A549 (cell line): Measurements from ENCODE around the gene PRTG. TPM values are rescaled to one million over a fixed set of nuclear protein-coding genes. Genes with fewer than 3 reads are reported as not detected.

Source experiments
- ATAC-seq, 2 experiments: fragments of 200-7000 bp in 1 of 2; fragments of >200 bp in 1 of 2; cut with Nextera tagmentation in 1 of 2; cut with Tn5 transposase in 1 of 2; 3 replicates each; pipeline versions ENCODE4 v1.8.0 to v1.9.1; 2018 to 2020; ENCODE audit warnings: mild to moderate bottlenecking in 1 of 2, moderate library complexity in 1 of 2
- CTCF ChIA-PET: fragments of 300-600 bp; sonication (Branson Sonifier 250); formaldehyde crosslinking; extraction: SDS; loops from one replicate; lab custom pipeline; 2021; ENCODE audit warnings: antibody characterized with exemption, inconsistent platforms; lab: Yijun Ruan, JAX
- POLR2A ChIA-PET: fragments of 350-600 bp; formaldehyde crosslinking; extraction: SDS; loops from one replicate; lab custom pipeline; 2021; ENCODE audit warnings: antibody characterized with exemption, inconsistent platforms; lab: Yijun Ruan, JAX
- DNase-seq, 2 experiments: peaks; one replicate each; pipeline versions ENCODE4 v3.0.0 to v3.0.0-alpha.2; 2011 to 2016; ENCODE audit warnings: low read depth in 1 of 2, low spot score in 1 of 2
- FAIRE-seq: peaks from 2 replicates; lab custom pipeline; 2011; peaks lifted over from hg19 to GRCh38; lab: Jason Lieb, UNC
- H3K27ac ChIP-seq, 2 experiments: fragments of >200 bp; sonication (Bioruptor Twin); formaldehyde crosslinking; 3 replicates each; pipeline ENCODE4 v1.5.1; 2016 to 2017
- H3K4me1 ChIP-seq: fragments of >200 bp; sonication (Bioruptor Twin); formaldehyde crosslinking; 3 replicates; pipeline ENCODE4 v1.6.1; 2016
- H3K4me2 ChIP-seq: fragments of >200 bp; sonication (Bioruptor Twin); formaldehyde crosslinking; 3 replicates; pipeline ENCODE4 v1.6.1; 2016
- H3K4me3 ChIP-seq: fragments of >200 bp; sonication (Bioruptor Twin); formaldehyde crosslinking; 3 replicates; pipeline ENCODE4 v1.5.1; 2016
- H3K9me3 ChIP-seq: fragments of >200 bp; sonication (Bioruptor Twin); formaldehyde crosslinking; 3 replicates; pipeline ENCODE4 v1.6.1; 2016
- CEBPB ChIP-seq, 2 experiments: fragments of >200 bp in 1 of 2; sonication (Bioruptor Twin) in 1 of 2; formaldehyde crosslinking in 1 of 2; IDR thresholded peaks; 2 replicates each; pipeline ENCODE4 v1.6.1; 2012 to 2016
- CHD4 ChIP-seq: fragments of 200-600 bp; sonication (generic); IDR thresholded peaks from 2 replicates; pipeline ENCODE4 v1.6.1; 2016; ENCODE audit warnings: antibody characterized with exemption, mild to moderate bottlenecking, borderline replicate concordance
- EHMT2 ChIP-seq: fragments of 200-600 bp; sonication (generic); IDR thresholded peaks from 2 replicates; pipeline ENCODE4 v1.6.1; 2016; ENCODE audit warnings: antibody characterized with exemption, low read depth, mild to moderate bottlenecking, moderate library complexity
- ESRRA ChIP-seq: fragments of 150-350 bp; IDR thresholded peaks from 2 replicates; pipeline ENCODE4 v1.6.1; 2014; ENCODE audit warnings: mild to moderate bottlenecking, low read length, borderline replicate concordance
- FOSB ChIP-seq: fragments of 250-450 bp; sonication (Bioruptor Pico); IDR thresholded peaks from 2 replicates; pipeline ENCODE4 v1.5.0; 2020; ENCODE audit warnings: mild to moderate bottlenecking, moderate library complexity
- HDAC2 ChIP-seq: fragments of 200-600 bp; sonication (generic); IDR thresholded peaks from 2 replicates; pipeline ENCODE4 v1.6.1; 2016
- HOXB5 ChIP-seq: fragments of 250-450 bp; sonication (Bioruptor Pico); IDR thresholded peaks from 2 replicates; pipeline ENCODE4 v1.5.0; 2020; ENCODE audit warnings: mild to moderate bottlenecking, moderate library complexity
- JUNB ChIP-seq: fragments of >200 bp; sonication (Bioruptor Twin); formaldehyde crosslinking; IDR thresholded peaks from 2 replicates; pipeline ENCODE4 v1.6.1; 2016
- KDM1A ChIP-seq: fragments of 200-600 bp; sonication (generic); IDR thresholded peaks from 2 replicates; pipeline ENCODE4 v1.6.1; 2016; ENCODE audit warnings: low read depth, mild to moderate bottlenecking
- KDM5A ChIP-seq: fragments of 200-600 bp; sonication (generic); IDR thresholded peaks from 2 replicates; pipeline ENCODE4 v1.6.1; 2016; ENCODE audit warnings: antibody characterized with exemption, mild to moderate bottlenecking
- MAFK ChIP-seq: fragments of 450-650 bp; IDR thresholded peaks from 2 replicates; pipeline ENCODE4 v1.6.1; 2014; ENCODE audit not compliant: partially characterized antibody
- MAZ ChIP-seq: fragments of 150-350 bp; IDR thresholded peaks from 2 replicates; pipeline ENCODE4 v1.6.1; 2014; ENCODE audit warnings: antibody characterized with exemption, low read depth, low read length, borderline replicate concordance
- MYC ChIP-seq: IDR thresholded peaks from 2 replicates; pipeline ENCODE4 v1.6.1; 2012; ENCODE audit warnings: mild to moderate bottlenecking, inconsistent platforms, low read length, improper control_type of control experiment, borderline replicate concordance
- NFE2L2 ChIP-seq: fragments of 150-350 bp; conservative IDR thresholded peaks from 2 replicates; pipeline ENCODE4 v1.6.1; 2014; ENCODE audit warnings: low read length
- POLR2AphosphoS2 ChIP-seq: conservative IDR thresholded peaks from 2 replicates; pipeline ENCODE4 v1.6.1; 2012; ENCODE audit warnings: low read length, improper control_type of control experiment, inconsistent platforms
- RARB ChIP-seq: fragments of 250-450 bp; sonication (Bioruptor Pico); IDR thresholded peaks from 2 replicates; pipeline ENCODE4 v1.8.0; 2021; ENCODE audit warnings: mild to moderate bottlenecking, moderate library complexity
- RFX5 ChIP-seq: fragments of 450-650 bp; IDR thresholded peaks from 2 replicates; pipeline ENCODE4 v1.7.1; 2014; ENCODE audit warnings: antibody characterized with exemption, mild to moderate bottlenecking, moderate library complexity
- RNF2 ChIP-seq: fragments of 200-600 bp; sonication (generic); IDR thresholded peaks from 2 replicates; pipeline ENCODE4 v1.6.1; 2016; ENCODE audit warnings: low read depth, mild to moderate bottlenecking, antibody characterized with exemption, moderate library complexity, borderline replicate concordance
- SREBF2 ChIP-seq: fragments of 450-650 bp; IDR thresholded peaks from 2 replicates; pipeline ENCODE4 v1.6.1; 2014; ENCODE audit warnings: mild to moderate bottlenecking, moderate library complexity
- TFCP2L1 ChIP-seq: fragments of 250-450 bp; sonication (Bioruptor Pico); IDR thresholded peaks from 2 replicates; pipeline ENCODE4 v1.5.0; 2021; ENCODE audit warnings: mild to moderate bottlenecking
- ZC3H11A ChIP-seq: fragments of 450-650 bp; IDR thresholded peaks from 2 replicates; pipeline ENCODE4 v1.6.1; 2014; ENCODE audit warnings: antibody characterized with exemption, mild to moderate bottlenecking
- ZFP36 ChIP-seq: fragments of 450-650 bp; IDR thresholded peaks from 2 replicates; pipeline ENCODE4 v1.6.1; 2014; ENCODE audit warnings: borderline replicate concordance; ENCODE audit not compliant: partially characterized antibody
- ZNF302 ChIP-seq: fragments of 250-450 bp; sonication (Bioruptor Pico); IDR thresholded peaks from 2 replicates; pipeline ENCODE4 v1.9.0; 2021; ENCODE audit warnings: inconsistent platforms, mild to moderate bottlenecking, moderate library complexity
- WGBS: methylation state at CpG from one replicate; pipeline ENCODE4 v1.1.6; 2017; ENCODE audit errors: missing lambda C conversion rate; 5-methylcytosine and 5-hydroxymethylcytosine counted together
- polyA plus RNA-seq, 4 experiments: library from polyadenylated mRNA; depleted of rRNA in 3 of 4; stranded (reverse); fragments of >200 nt; fragmentation: RNase III in 1 of 4; extraction: RNeasy Plus Mini Kit Qiagen cat#74134 plus additional on column Dnase treatment in 1 of 4; gene quantifications; 2 replicates in 3 of 4; 3 replicates in 1 of 4; pipeline ENCODE4 v1.2.3, GENCODE V29; 2011 to 2017
- TF ChIP-seq, protein P1 (sequence below): IDR thresholded peaks from 2 replicates; pipeline ENCODE4 v1.6.1; 2012
- TF ChIP-seq, protein P2 (sequence below): fragments of >200 bp; sonication (Bioruptor Twin); formaldehyde crosslinking; IDR thresholded peaks from 3 replicates; pipeline ENCODE4 v1.5.1; 2016
- TF ChIP-seq, protein P3 (sequence below): fragments of 250-450 bp; sonication (Bioruptor Pico); IDR thresholded peaks from 2 replicates; pipeline ENCODE4 v1.5.0; 2020; ENCODE audit warnings: low read depth, mild to moderate bottlenecking, moderate library complexity

Gene PRTG
- polyA plus RNA-seq, 2 of the 4 experiments (the other 2 are of a cell fraction) = 5.5 to 10.7 TPM

DNA sequence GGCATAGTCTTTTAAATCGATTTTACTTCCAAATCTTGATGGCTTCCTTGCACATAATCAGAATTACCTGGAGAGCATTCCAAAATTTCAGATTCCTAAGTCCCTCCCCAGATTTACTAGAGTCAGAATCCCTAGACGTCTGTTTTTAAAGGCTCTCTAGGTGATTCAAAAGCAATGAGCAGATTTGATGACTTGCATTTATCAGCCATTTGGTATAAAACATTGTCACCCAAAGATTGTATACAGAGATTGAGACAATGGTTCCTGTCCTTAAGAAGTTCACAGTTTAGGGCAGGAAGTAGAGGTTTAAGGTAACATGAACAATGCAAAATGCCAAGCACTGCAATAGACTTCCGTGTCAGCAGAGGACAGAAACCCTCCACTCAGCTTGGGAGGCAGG lies 152.2 kb downstream of the PRTG start:
- H3K27ac ChIP-seq = no peak overlapping the region
- H3K9me3 ChIP-seq = no peaks in the 10 kb centered on the region
- FAIRE-seq (peak; percentile 54), ATAC-seq (no peak), DNase-seq (no peak)
- H3K4me2 ChIP-seq = no peak overlapping the region
- POLR2A ChIA-PET = no interaction called here
- WGBS = 64% methylated on average over 3 of the region's 3 CpGs
- CTCF ChIA-PET = interaction anchor here (0.6 kb wide), 1 partner anchor 219 kb away, joined by 3 read pairs; no protein-coding TSS in a partner anchor
- no peak for TF ChIP-seq RARB
- TF ChIP-seq MAFK = peak; percentile 85
- TF ChIP-seq NFE2L2 = peak; percentile 76
- no peak overlapping the region for H3K4me3 ChIP-seq
- H3K4me1 ChIP-seq = peaks cover 16% of the 10 kb centered on the region; the same call in 2 of the 3 replicates

DNA sequence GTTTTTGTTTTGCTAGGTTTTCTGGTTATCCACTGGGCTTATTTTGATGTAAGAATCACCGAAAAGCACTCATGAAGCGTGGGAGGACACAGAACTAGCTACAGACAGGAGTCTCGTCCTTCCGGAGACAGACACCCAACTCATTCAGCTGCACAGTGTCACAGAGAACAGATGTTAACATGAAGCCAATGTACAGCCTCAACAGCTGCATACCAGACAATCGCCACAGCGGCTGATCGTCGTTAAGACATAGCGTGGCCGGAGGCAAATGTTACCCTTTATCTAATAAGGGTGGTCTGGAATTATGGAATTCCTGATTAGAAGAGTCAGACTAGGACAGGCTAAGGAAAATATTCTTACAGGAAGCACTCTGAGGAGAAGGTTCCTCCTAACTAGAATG lies 153.7 kb downstream of the PRTG start:
- peak; percentile 7; the same call in 1 of the 2 replicates for TF ChIP-seq KDM1A
- TF ChIP-seq RFX5 = no peak
- TF ChIP-seq, all 56 proteins: peak for 1
- peak overlapping the region in 1 of 2 experiments; percentile 98; a peak in 4 of 6 replicates for H3K27ac ChIP-seq
- peak overlapping the region; percentile 84 for H3K4me2 ChIP-seq
- no peaks in the 10 kb centered on the region for H3K9me3 ChIP-seq
- WGBS = 95% methylated on average over 10 of the region's 10 CpGs
- ChIA-PET POLR2A (interaction anchor here (0.6 to 1.4 kb wide), 2 partner anchors 39 to 255 kb away, joined by 3 to 7 read pairs; no protein-coding TSS in a partner anchor), CTCF (interaction anchor here (1.9 kb wide), 1 partner anchor 10 kb away, joined by 6 read pairs; no protein-coding TSS in a partner anchor)
- FAIRE-seq (no peak), ATAC-seq (no peak), DNase-seq (no peak)
- H3K4me3 ChIP-seq = peak overlapping the region; percentile 78
- peaks cover 16% of the 10 kb centered on the region; the same call in 2 of the 3 replicates for H3K4me1 ChIP-seq

DNA sequence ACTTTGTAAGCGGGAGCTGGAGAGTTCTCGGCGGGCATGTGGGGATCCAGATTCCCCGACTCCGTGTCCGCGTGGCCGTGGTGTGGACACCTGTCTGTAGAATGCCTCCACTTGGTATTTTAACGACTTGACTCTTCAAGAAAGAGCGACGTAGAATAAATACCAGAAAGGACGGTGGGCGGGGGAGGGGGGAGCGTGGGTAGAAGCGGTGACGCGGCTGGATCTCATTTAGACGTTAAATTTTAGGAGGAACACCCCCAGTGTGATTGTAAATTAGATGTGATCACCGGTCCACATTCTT lies 154.2 kb downstream of the PRTG start:
- 36% methylated on average over 17 of the region's 19 CpGs for WGBS
- no peak for FAIRE-seq
- ChIA-PET CTCF (interaction anchor here (1.0 to 1.9 kb wide), 3 partner anchors 11 to 58 kb away, joined by 3 to 6 read pairs (median 4); no protein-coding TSS in a partner anchor), POLR2A (interaction anchor here (1.0 to 1.4 kb wide), 2 partner anchors 39 to 90 kb away, joined by 4 to 7 read pairs; no protein-coding TSS in a partner anchor)
- Histone ChIP-seq H3K4me2 (peak overlapping the region; percentile 84), H3K27ac (peak overlapping the region; percentile 94 to 98), H3K9me3 (no peaks in the 10 kb centered on the region), H3K4me1 (peaks cover 16% of the 10 kb centered on the region; the same call in 2 of the 3 replicates), H3K4me3 (peak overlapping the region; percentile 78)
- ATAC-seq = no peak
- DNase-seq = no peak
- peak; percentile 61; the same call in 1 of the 2 replicates for TF ChIP-seq HOXB5 (CRISPR knock-in tag)
- TF ChIP-seq ZFP36 = no peak

DNA sequence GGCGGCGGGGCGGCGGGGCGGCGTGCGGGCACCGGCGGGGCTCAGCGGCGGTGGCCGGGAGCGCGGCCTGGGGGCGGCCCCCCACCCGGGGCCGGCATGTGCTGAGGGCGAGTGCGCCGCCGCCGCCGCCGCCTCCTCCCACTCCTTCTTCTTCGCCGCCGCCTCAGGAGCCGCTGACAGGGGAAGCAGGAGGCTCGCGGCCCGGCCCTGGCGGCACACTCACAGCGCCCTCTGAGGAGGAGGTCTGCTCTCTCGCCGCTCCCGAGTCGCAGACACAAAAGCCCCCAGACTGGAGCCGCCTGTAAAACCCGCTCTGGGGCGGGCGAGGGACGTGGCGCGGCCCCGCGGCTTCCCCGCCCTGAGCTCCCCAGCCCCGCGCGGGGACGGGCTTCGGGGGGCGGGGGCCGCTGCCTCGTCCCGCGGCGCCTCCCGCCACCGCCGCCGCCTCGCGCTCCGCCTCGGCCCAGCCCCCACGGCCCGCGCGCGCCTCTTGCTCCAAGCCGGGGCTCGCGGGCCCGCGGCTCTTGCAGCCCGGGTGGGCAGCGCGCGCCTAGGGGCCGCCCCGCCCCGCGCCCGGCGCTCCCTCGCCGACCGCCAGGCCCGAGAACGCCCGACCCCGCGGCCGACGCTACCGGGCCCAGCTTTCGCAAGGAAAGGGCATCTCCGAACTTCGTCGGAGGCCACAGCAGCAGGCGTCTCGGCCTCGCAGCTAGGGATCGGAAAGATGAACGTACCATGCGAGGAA lies 154.7 kb downstream of the PRTG start, which contains the start of gene PYGO1:
Gene PYGO1 (minus strand): TSS at position 276 of the 745 bp plus-strand sequence. CDS start 462 bp downstream, outside the sequence.
- CTCF ChIA-PET = interaction anchor here (1.0 to 1.9 kb wide), 4 partner anchors 11 to 149 kb away, joined by 3 to 6 read pairs (median 4); no protein-coding TSS in a partner anchor
- TF ChIP-seq SREBF2 = no peak
- TF ChIP-seq ZNF302 (CRISPR knock-in tag) = no peak
- TF ChIP-seq, protein P1, sequence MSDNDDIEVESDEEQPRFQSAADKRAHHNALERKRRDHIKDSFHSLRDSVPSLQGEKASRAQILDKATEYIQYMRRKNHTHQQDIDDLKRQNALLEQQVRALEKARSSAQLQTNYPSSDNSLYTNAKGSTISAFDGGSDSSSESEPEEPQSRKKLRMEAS = peak; percentile 62; the same call in 1 of the 2 replicates
- TF ChIP-seq RNF2 = no peak
- no peak for TF ChIP-seq CEBPB (IDR thresholded peaks at IDR 0.05)
- TF ChIP-seq KDM5A = no peak
- no peak for TF ChIP-seq HDAC2
- TF ChIP-seq MAZ = 0 out of 2 replicates have a peak, but pooled peaks have one; percentile 11
- no peak for TF ChIP-seq ZC3H11A
- no peak for TF ChIP-seq JUNB
- TF ChIP-seq, protein P2, sequence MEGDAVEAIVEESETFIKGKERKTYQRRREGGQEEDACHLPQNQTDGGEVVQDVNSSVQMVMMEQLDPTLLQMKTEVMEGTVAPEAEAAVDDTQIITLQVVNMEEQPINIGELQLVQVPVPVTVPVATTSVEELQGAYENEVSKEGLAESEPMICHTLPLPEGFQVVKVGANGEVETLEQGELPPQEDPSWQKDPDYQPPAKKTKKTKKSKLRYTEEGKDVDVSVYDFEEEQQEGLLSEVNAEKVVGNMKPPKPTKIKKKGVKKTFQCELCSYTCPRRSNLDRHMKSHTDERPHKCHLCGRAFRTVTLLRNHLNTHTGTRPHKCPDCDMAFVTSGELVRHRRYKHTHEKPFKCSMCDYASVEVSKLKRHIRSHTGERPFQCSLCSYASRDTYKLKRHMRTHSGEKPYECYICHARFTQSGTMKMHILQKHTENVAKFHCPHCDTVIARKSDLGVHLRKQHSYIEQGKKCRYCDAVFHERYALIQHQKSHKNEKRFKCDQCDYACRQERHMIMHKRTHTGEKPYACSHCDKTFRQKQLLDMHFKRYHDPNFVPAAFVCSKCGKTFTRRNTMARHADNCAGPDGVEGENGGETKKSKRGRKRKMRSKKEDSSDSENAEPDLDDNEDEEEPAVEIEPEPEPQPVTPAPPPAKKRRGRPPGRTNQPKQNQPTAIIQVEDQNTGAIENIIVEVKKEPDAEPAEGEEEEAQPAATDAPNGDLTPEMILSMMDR = no peak
- TF ChIP-seq ESRRA = no peak
- TF ChIP-seq EHMT2 = no peak
- no peak for TF ChIP-seq MYC
- TF ChIP-seq TFCP2L1 (CRISPR knock-in tag) = no peak
- TF ChIP-seq KDM1A = no peak
- TF ChIP-seq POLR2AphosphoS2 = no peak
- no peak for TF ChIP-seq FOSB (CRISPR knock-in tag)
- TF ChIP-seq, protein P3, sequence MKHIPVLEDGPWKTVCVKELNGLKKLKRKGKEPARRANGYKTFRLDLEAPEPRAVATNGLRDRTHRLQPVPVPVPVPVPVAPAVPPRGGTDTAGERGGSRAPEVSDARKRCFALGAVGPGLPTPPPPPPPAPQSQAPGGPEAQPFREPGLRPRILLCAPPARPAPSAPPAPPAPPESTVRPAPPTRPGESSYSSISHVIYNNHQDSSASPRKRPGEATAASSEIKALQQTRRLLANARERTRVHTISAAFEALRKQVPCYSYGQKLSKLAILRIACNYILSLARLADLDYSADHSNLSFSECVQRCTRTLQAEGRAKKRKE = no peak
- no peak for TF ChIP-seq NFE2L2
- no peak for TF ChIP-seq CHD4

More for the DNA sequence above, 154.7 kb downstream of the PRTG start, which contains the start of gene PYGO1:
- no peaks in the 10 kb centered on the region for H3K9me3 ChIP-seq
- peak; percentile 69 to 78 for DNase-seq
- H3K4me1 ChIP-seq = peaks cover 16% of the 10 kb centered on the region; the same call in 2 of the 3 replicates
- WGBS = 0% methylated on average over 8 of the region's 107 CpGs
- peak within 1 kb of the TSS; percentile 78 for H3K4me3 ChIP-seq
- POLR2A ChIA-PET = interaction anchor here (0.6 to 1.4 kb wide), 3 partner anchors 11 to 90 kb away, joined by 3 to 7 read pairs (median 4); no protein-coding TSS in a partner anchor
- H3K27ac ChIP-seq = peak within 1 kb of the TSS; percentile 94 to 98
- peak; percentile 90 to 95 for ATAC-seq
- H3K4me2 ChIP-seq = peak within 1 kb of the TSS; percentile 84
- no peak for FAIRE-seq
